Dedifferentiated amniotic fluid mesenchymal stem cell (primary cell): ENCODE data around the gene UBE2D2.

Source experiments
- DNase-seq: peaks from one replicate; pipeline ENCODE4 v3.0.0-alpha.2; 2016; ENCODE audit errors: extremely low spot score

UBE2D2 gene

GRCh38 chr5:139647506-139648204 is 86.5 kb downstream of the UBE2D2 start:
- DNase-seq = no peak

- DNase-seq = peak; percentile 77
These were observed 87.3 kb downstream of the UBE2D2 start, which contains the start of gene CXXC5 for GRCh38 chr5:139648205-139649081. Gene CXXC5 (plus strand): TSS chr5:139648349. CDS start chr5:139680524, 32,175 bp downstream.

DNA sequence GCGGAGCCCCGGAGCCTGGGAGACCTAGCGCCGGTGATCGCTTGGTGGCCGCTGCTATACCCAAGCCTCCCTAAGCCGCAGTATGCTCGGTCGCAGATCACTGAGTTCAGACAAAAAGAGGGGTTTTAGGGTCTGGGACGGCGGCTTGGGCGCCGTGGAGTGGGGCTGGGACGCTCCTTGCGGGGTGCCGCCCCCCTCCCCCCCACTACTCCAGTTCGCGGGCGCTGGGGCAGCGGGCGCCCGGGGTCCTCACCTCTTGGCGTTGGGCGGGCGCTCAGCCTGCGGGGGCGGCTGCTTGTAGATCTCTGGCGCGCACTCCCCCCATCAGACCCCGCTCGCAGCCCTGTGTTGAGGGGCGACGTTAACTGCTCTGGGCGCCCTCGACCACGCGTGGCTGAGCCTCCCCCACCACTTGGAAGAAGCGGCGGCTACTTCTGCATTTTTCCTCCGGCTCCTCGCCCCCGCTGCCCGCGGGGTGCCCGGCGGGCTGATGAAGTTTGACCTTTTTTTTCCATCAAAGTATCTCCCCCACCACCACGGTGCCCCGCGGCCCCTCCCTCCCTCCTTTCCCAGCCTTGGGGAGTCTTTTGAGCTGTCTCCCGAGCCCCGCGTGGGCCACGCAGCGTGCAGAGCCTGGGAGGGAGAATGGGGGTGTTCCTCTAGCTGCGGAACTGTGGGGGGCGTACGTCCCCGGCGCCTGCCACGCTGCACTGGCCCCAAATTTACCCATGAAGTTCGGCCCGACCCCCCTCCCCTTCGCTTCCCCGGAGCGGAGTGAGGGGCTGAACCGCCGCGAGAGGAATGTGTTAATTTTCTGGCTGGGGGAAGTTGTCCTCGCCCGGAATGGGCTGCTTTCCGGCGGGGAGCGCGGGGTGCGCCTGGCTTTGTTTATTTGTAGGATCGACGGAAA is 88.2 kb downstream of the UBE2D2 start:
- no peak for DNase-seq

DNA sequence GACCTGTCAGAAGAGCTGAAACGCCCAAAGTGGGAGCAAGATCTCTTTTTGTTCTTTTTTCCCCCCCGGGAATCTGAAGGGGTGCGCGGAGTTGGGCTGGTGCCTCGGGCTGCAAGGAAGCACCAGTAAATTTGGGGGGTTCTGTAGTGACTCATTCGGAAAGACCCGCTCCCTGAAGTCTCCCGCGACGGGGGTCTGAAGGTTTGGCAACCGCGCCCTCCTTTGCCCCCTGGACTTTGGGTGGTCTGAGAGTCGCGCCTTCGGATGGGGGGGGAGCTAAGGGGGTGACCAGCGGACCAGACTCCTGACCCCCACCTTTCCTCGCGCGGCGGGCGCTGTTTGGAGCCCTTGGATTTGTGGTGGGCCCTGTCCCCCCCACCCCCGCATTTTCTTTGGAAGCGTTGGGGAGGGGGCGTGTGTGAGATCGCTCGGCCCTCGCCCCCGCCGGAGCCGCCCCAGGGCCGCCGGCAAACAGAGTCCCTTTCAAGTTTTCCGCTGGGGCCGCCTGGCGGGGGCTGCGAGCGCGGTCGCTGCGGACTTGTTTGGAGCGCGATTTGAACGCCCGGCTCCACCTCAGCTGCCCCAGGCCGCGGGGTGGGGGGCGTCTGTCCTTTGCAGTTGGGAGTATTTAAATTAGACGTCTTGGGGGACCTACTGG is 89.0 kb downstream of the UBE2D2 start:
- DNase-seq = no peak

DNA sequence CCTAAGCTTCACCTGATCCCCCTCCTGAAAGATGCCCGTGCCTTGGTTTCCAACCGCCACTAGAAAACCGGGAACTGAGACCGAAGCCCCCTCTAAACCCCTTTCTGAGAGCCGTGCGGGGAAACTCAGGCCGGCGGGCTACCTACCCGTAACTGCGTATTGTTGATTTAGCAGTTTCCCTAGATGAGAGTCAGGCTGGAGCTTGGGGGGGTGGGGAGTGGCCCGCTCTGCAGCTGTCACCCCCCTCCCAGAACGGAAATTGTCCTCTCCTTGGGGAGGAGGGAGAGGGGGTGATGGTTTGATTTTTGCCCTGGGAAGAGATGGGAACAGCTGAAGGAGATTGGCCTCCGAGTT is 89.5 kb downstream of the UBE2D2 start:
- DNase-seq = no peak

GRCh38 chr5:139651043-139651834 is 90.1 kb downstream of the UBE2D2 start:
- DNase-seq = no peak

- DNase-seq = peak; percentile 56
These were observed 91.0 kb downstream of the UBE2D2 start for GRCh38 chr5:139651853-139652787.

DNA sequence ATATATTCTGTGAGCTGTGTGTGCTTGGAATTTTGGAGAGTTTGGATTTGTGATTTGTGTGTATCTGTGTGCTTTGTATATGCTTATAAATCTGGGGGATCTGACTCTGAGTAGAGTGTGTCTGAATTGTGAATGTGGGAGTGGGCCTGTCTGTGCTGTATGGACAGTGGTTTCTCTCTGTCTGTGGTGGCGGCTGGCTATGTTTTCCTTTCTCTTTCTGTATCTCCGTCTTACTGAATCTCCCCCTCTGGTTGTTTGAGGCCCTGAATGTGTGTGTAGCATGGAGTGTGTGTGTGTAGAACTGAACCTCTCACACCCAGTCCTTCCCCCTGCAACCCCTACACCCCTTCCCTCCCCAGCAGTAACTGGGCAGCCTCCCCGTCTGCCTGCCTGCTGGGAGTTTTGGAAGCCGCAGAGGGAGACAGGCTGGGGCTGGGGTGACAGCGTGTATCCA is 91.7 kb downstream of the UBE2D2 start:
- DNase-seq = no peak

DNA sequence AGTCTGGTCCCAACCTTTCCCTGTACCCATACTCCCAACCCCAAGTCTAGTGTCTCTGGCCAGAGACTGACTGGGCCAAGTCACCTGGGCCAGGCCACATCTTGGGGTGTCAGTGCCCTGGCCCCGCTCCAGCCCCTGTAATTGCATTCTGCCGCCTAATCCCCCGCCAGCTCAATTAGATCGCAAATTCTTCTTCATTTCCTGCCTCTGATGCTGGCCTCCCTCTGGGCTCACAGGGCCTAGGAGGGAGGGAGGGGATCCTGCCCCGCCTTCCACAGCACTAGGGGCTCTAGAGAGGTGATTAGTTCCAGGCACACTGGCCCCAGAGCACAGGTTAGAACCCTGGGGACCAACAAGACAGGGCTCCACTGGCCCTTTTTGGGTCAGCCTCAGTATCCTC is 92.5 kb downstream of the UBE2D2 start:
- no peak for DNase-seq

- DNase-seq = no peak
These were observed 93.3 kb downstream of the UBE2D2 start for GRCh38 chr5:139654464-139654863.

GRCh38 chr5:139654871-139655491 is 93.8 kb downstream of the UBE2D2 start:
- DNase-seq = no peak

DNA sequence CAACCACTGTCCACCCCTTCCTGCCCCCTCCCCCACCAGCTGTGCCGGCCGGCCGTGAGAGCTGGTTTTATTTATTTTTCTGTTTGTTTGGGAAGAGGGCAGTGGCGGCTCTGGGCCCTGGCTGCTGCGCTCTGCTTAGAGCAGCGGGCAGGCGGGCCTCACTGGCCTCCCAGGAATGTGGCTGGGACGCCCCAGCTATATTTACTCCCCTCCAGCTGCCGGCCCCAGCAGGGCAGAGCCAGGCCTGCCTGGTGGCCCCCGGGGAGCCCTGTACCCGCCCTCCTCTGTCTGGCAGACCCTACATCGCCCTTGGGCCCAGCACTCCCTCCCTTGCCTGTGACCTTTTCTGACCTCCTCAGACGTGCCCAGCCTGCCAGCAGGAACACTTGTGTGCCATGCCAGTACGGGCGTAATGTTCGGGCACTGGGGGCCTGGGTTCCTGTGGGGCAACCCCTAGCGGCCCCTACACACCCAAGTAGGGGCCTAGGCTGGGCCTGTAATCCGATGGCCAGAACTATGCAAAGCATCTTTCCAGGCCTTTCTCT is 94.7 kb downstream of the UBE2D2 start:
- peak; percentile 58 for DNase-seq

DNA sequence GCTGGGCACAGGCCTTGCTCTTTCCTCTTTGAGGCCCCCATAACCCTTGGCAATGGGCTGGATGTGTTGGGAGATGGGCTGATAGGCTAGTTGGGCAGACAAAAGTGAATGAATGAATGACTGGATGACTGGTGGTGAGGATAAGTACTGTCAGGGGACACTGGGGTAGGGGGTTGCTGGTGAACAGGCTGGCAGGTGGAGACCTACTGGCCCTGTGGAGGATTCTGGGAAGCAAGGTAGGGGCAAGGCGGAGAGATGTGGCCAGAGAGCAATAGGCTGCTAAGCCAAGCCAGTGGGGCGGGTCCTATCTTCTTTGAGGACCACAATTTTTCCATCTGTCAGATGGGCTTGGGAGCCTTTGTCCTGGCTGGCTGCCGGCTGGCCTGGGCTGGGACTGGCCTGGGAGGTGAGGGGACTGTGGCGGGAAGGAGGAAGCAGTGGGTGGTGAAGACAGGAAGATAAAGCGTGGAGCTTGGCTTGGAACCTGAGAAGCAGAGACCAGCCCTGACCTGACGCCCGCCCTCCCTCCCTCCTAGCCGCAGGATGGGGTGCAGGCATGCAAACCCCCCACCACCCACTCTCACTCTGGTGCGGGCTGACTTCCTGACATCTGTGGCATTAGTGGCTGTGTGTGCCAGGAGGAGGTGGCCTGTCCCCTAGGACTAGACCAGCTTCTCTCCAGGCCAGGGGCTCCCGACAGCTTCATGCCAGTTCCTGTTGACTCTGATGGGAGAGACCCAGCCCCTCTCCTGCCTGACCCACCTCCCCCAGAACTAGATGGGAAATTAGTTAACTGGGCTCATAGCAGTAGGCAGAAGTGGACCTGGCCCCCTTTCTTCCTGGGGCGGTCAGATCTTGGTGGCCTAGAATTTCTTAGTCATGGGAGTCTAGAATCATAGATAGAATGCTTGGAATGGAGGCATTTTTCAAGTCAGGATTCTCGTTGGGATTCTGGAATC is 96.5 kb downstream of the UBE2D2 start:
- DNase-seq = no peak

DNA sequence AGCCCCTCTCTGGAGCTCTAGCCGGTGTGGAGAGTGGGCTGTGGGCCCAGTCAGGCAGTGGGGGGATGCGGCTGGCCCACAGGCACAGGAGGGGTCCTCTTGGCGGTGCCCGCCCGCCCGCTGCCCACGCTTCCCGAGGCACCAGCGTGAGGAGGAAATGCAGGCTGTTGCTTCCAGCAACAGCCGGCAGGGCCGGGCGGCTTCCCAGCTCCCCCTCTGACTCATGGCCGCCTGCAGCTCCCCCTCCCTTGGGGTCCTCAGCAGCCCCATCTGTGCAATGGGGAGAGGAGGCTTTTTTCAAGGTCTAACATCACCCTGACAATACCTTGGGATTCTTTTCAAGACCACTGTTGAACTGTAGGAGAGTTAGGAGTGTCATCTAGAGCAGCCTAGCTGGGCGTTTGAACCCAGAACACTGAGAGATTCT is 97.4 kb downstream of the UBE2D2 start:
- no peak for DNase-seq

DNA sequence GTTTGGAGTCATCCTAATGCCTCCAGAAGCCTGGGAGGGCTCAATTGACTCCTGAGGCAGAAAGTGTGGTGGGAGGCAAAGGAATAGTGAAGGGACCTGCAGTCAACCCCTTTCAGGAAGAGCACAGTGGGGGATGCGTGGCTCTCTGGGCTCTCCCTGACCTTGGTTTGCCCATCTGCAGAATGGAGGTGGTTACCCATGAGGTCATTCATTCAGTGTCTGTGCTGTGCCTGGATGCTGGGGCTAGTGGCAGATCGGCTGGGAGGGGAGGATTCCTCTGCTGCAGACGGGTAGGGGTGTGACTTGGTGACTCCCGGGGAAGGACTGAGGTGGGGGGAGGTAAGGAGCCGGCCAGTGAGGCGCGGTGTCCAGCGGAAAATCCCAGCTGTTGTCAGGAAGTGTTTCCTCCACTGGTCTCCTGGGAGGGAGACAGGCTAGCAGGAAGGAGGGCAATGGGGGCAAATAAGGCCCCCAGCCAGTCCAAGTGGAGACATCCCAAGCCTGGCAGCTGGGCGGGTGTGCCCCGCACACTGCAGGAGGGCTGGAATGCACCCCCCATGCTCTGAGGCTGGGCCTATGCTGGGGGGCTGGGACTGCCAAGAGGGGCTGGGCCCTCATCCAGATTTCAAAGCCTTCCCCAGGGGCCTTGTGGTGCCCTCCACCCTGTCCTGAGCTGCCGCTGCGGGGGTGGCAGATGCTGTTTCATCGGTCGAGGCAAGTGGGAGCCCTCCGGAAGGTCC is 98.0 kb downstream of the UBE2D2 start:
- peak; percentile 69 for DNase-seq

DNA sequence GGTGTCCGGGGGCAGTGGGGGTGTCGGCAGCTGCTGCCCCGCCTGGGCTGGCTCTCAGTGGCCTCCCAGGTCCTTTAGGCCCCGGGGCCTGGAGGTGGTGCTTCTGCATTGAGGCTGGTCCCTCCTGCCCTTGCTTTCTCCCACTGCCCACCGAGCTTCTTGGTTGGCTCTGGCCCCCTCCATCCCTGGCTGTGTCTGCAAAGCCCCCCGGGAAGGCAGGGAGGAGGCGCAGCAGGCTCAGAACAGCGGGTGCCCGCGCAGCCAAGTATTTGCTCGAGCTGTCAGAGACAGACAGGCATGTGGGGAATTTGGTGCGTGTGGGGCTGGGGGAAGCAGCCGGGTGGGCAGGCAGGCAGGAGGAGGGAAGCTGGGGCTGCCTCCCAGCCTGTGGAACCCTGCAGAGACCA is 98.6 kb downstream of the UBE2D2 start:
- DNase-seq = no peak
